H1 (cell line): ENCODE results near the gene RABEP2. TPM values are rescaled to one million over a fixed set of nuclear protein-coding genes. Genes with fewer than 3 reads are reported as not detected.

ENCODE experiments used
- ASH2L ChIP-seq: fragments of 200-600, 300-600 bp; sonication (generic); IDR thresholded peaks from one replicate; pipeline ENCODE4 v1.7.1; 2017; ENCODE audit warnings: low read length
- E2F6 ChIP-seq: IDR thresholded peaks from 2 replicates; pipeline ENCODE4 v1.6.1; 2012; ENCODE audit warnings: inconsistent platforms
- JUN ChIP-seq: IDR thresholded peaks from 2 replicates; pipeline ENCODE4 v1.6.1; 2011; ENCODE audit warnings: low read depth, mild to moderate bottlenecking, improper control_type of control experiment, low read length
- MAFK ChIP-seq: IDR thresholded peaks from 2 replicates; pipeline ENCODE4 v1.6.1; 2012; ENCODE audit warnings: low read depth, mild to moderate bottlenecking, improper control_type of control experiment, low read length
- MAX ChIP-seq: IDR thresholded peaks from 2 replicates; pipeline ENCODE4 v1.6.1; 2012; ENCODE audit warnings: inconsistent platforms
- NRF1 ChIP-seq: IDR thresholded peaks from 2 replicates; pipeline ENCODE4 v1.6.1; 2011; ENCODE audit warnings: mild to moderate bottlenecking, low read depth, low read length, improper control_type of control experiment
- POLR2A ChIP-seq, 2 experiments: IDR thresholded peaks; 1 replicate in 1 of 2; 2 replicates in 1 of 2; pipeline ENCODE4 v1.6.1; 2011; ENCODE audit warnings: low read depth in 2 of 2, low read length in 2 of 2, mild to moderate bottlenecking in 2 of 2; ENCODE audit errors: control extremely low read depth in 1 of 2
- RAD21 ChIP-seq, 2 experiments: IDR thresholded peaks in 1 of 2; conservative IDR thresholded peaks in 1 of 2; 2 replicates each; pipeline ENCODE4 v1.6.1; 2011; ENCODE audit warnings: low read depth in 2 of 2, low read length in 2 of 2, improper control_type of control experiment in 1 of 2, inconsistent platforms in 1 of 2, mild to moderate bottlenecking in 1 of 2, moderate library complexity in 1 of 2
- RBBP5 ChIP-seq: IDR thresholded peaks from 2 replicates; pipeline ENCODE4 v1.7.1; 2012; ENCODE audit warnings: low read depth, mild to moderate bottlenecking, inconsistent platforms, low read length, moderate library complexity, borderline replicate concordance
- SRF ChIP-seq: IDR thresholded peaks from 2 replicates; pipeline ENCODE4 v1.6.1; 2011; ENCODE audit warnings: mild to moderate bottlenecking, low read depth, low read length, moderate library complexity
- TAF7 ChIP-seq: optimal IDR thresholded peaks from 2 replicates; pipeline ENCODE3; 2011; ENCODE audit warnings: low read depth, mild to moderate bottlenecking, inconsistent platforms, low read length, moderate library complexity, borderline replicate concordance
- TBP ChIP-seq: IDR thresholded peaks from 2 replicates; pipeline ENCODE4 v1.6.1; 2011; ENCODE audit warnings: low read depth, low read length, improper control_type of control experiment
- polyA plus RNA-seq, 7 experiments: library from polyadenylated mRNA; depleted of rRNA in 3 of 7; stranded (reverse) in 5 of 7; unstranded in 2 of 7; fragments of >200 nt in 5 of 7; fragments of 200-250 nt in 2 of 7; gene quantifications; 1 replicate in 5 of 7; 2 replicates in 1 of 7; 4 replicates in 1 of 7; pipeline versions ENCODE4 v1.2.1 to v1.2.3, GENCODE V29; 2011 to 2013; ENCODE audit warnings: missing spikeins in 2 of 7, mixed read lengths in 2 of 7
- total RNA-seq: library from RNA; stranded (reverse); fragmentation: NEBNext Ultra II Directional; extraction: Animal tissue kit (Norgen Biotek cat#: 25700); gene quantifications from 2 replicates; pipeline ENCODE4 v1.2.1, GENCODE V29; 2021
- TF ChIP-seq, protein P1 (sequence below): IDR thresholded peaks from 2 replicates; pipeline ENCODE4 v1.6.1; 2011; ENCODE audit warnings: low read depth, mild to moderate bottlenecking, low read length; ENCODE audit not compliant: insufficient read depth

Gene RABEP2
- total and polyA plus RNA-seq, 2 of the 8 experiments (the other 6 are each of a cell fraction or from before 2014, with no cell fraction given): 10.4 to 14.9 TPM

- TF ChIP-seq RAD21 (IDR thresholded peaks at IDR 0.05 in 1 of 2, conservative IDR thresholded peaks at IDR 0.05 in 1 of 2; ENCODE audit: low read depth in 2 of 2, low read length in 2 of 2): no peak
- no peak for TF ChIP-seq MAX
- no peak for TF ChIP-seq JUN
- TF ChIP-seq SRF: no peak
- TF ChIP-seq E2F6: no peak; the same call in 1 of the 2 replicates
- no peak for TF ChIP-seq MAFK
- TF ChIP-seq RBBP5: 0 out of 2 replicates have a peak, but pooled peaks have one; percentile 75
- TF ChIP-seq TBP: peak; percentile 39; the same call in 1 of the 2 replicates
- TF ChIP-seq POLR2A (IDR thresholded peaks at IDR 0.05; ENCODE audit: control extremely low read depth in 1 of 2, low read depth in 2 of 2, low read length in 2 of 2): peak; percentile 66 to 83
- TF ChIP-seq, protein P1, sequence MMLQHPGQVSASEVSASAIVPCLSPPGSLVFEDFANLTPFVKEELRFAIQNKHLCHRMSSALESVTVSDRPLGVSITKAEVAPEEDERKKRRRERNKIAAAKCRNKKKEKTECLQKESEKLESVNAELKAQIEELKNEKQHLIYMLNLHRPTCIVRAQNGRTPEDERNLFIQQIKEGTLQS: no peak
- TF ChIP-seq NRF1: no peak
- peak; percentile 85 for TF ChIP-seq ASH2L
- peak; percentile 57 for TF ChIP-seq TAF7
These were observed 569 bp upstream of the RABEP2 start (continued) for GRCh38 chr16:28925386-28926228.
